ENCODE results near the gene MFSD6L. TPM values are rescaled to one million over a fixed set of nuclear protein-coding genes. Genes with fewer than 3 reads are reported as not detected.

The MFSD6L gene
- total and polyA plus RNA-seq, 12 donors, result 0.03 to 0.28 (median 0.15) TPM; not detected in 7

DNA sequence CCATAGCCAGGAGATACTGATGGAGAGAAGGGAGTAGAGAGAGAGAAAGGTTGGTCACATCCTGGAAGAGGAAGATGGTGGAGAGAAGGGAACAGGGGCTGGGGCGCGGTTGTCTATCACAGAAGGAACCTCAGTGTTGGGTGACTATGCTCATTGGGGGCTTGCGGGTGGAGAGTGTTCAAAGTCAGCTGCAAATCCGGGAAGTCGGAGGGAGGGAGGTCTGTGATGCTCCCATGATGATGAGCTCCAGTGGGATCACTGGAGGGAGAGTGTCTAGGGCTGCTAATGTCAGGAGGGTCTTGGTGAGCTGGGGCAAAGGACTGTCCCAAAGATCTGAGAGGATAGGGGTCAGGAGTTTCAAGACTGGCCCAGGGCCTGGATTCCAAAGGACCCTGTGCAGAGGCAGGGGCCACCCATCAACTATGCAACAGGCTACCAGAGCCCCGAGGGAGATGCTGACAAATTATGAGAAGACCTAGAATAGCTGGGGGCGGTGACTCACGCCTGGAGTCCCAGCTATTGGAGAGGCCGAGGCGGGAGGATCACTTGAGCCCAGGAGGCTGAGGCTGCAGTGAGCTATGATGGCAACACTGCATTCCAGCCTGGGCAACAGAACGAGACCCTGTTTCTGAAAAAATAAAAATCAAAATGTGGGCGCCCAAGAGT lies 43.4 kb downstream of the MFSD6L start:
- TF ChIP-seq, protein P1, sequence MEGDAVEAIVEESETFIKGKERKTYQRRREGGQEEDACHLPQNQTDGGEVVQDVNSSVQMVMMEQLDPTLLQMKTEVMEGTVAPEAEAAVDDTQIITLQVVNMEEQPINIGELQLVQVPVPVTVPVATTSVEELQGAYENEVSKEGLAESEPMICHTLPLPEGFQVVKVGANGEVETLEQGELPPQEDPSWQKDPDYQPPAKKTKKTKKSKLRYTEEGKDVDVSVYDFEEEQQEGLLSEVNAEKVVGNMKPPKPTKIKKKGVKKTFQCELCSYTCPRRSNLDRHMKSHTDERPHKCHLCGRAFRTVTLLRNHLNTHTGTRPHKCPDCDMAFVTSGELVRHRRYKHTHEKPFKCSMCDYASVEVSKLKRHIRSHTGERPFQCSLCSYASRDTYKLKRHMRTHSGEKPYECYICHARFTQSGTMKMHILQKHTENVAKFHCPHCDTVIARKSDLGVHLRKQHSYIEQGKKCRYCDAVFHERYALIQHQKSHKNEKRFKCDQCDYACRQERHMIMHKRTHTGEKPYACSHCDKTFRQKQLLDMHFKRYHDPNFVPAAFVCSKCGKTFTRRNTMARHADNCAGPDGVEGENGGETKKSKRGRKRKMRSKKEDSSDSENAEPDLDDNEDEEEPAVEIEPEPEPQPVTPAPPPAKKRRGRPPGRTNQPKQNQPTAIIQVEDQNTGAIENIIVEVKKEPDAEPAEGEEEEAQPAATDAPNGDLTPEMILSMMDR (IDR thresholded peaks at IDR 0.05), result no peak
- WGBS, 2 donors, result 94 to 95% methylated on average over 12 of the region's 12 CpGs
- DNase-seq, result no peak
- ATAC-seq, result no peak
- intact Hi-C loops (cut with DNase I), result loop anchor here in 3 of 10 donors (5.0 to 10.0 kb wide), 2 partner anchors 139 to 188 kb away; no protein-coding TSS in a partner anchor
- Histone ChIP-seq H3K4me3 (no peak overlapping the region), H3K27ac (no peak overlapping the region), H3K9me3 (no peaks in the 10 kb centered on the region), H3K4me1 (peaks cover 0 to 5% (median 0%) of the 10 kb centered on the region in 9 donors), H3K27me3 (peaks cover 0 to 18% (median 0%) of the 10 kb centered on the region in 7 donors), H3K36me3 (no peaks in the 10 kb centered on the region)

DNA sequence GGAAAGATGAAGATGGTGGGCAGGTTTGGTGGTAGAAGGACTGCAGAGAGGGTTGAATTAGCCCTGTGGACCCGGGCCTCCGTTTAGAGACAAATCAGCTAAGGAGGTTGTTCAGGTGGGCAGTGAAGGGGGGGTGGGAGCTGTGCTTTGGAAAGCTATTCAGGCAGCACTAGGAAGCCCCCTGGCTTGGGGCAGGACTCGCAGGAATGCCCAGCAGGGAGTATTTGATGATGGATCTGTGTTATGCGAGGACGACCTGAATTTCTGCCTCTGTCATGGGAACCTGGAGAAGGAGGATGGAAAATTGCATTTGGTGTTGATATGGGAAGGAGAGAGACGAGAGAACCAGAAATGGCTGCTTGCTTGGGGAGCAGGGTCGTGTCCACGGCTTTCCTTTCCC lies 44.3 kb downstream of the MFSD6L start:
- intact Hi-C loops (cut with DNase I), result loop anchor here in 3 of 10 donors (5.0 to 10.0 kb wide), 2 partner anchors 140 to 188 kb away; no protein-coding TSS in a partner anchor
- peaks cover 0 to 18% (median 0%) of the 10 kb centered on the region in 7 donors for H3K27me3 ChIP-seq
- ATAC-seq (no peak), DNase-seq (no peak)
- peaks cover 0 to 5% (median 0%) of the 10 kb centered on the region in 9 donors for H3K4me1 ChIP-seq
- no peaks in the 10 kb centered on the region for H3K9me3 ChIP-seq
- no peak overlapping the region for H3K4me3 ChIP-seq
- TF ChIP-seq, protein P1 (IDR thresholded peaks at IDR 0.05), result no peak
- H3K36me3 ChIP-seq, result no peaks in the 10 kb centered on the region
- 77 to 80% methylated on average over 8 of the region's 8 CpGs for WGBS, 2 donors
- no peak overlapping the region for H3K27ac ChIP-seq

DNA sequence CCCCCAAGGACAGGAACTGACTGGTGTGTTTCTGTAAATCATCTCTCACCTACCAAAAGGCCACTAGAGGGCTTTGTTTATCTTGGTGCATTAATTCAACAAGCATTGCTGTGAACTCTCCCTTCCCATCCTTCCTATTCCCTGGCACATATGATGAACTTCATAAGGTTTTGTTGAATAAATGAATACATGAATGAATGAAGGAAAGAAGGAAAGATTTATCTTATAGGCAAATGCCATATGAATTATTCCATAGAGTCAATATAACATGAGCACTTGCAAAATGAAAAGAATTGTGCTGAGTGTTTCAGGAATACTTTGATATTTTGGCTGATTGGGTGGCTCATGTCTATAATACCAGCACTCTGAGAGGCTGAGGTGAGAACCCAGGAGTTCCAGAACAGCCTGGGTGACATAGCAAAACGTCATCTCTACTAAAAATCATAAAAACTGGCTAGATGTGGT lies 45.2 kb downstream of the MFSD6L start:
- intact Hi-C loops (cut with DNase I), result loop anchor here in 2 of 10 donors (10.0 kb wide), 1 partner anchor 141 kb away; no protein-coding TSS in a partner anchor
- TF ChIP-seq, protein P1 (IDR thresholded peaks at IDR 0.05), result peak in 5 of 9 donors; percentile 12 to 36 (median 20)
- no peak overlapping the region for H3K4me3 ChIP-seq
- ATAC-seq, result no peak
- no peak overlapping the region for H3K27ac ChIP-seq
- H3K27me3 ChIP-seq, result peaks cover 0 to 18% (median 0%) of the 10 kb centered on the region in 7 donors
- H3K9me3 ChIP-seq, result no peaks in the 10 kb centered on the region
- 48 to 55% methylated on average over 1 of the region's 1 CpG for WGBS, 2 donors
- no peak for DNase-seq
- H3K36me3 ChIP-seq, result no peaks in the 10 kb centered on the region
- H3K4me1 ChIP-seq, result peaks cover 0 to 5% (median 0%) of the 10 kb centered on the region in 9 donors

GRCh38 chr17:8753136-8753975 lies 45.8 kb downstream of the MFSD6L start:
- Histone ChIP-seq H3K4me1 (peaks cover 0 to 5% (median 0%) of the 10 kb centered on the region in 9 donors), H3K27ac (no peak overlapping the region), H3K4me3 (no peak overlapping the region), H3K27me3 (peaks cover 0 to 12% (median 0%) of the 10 kb centered on the region in 7 donors), H3K36me3 (no peaks in the 10 kb centered on the region), H3K9me3 (no peaks in the 10 kb centered on the region)
- intact Hi-C loops (cut with DNase I), result loop anchor here in 2 of 10 donors (10.0 kb wide), 1 partner anchor 141 kb away; no protein-coding TSS in a partner anchor
- TF ChIP-seq, protein P1 (IDR thresholded peaks at IDR 0.05), result no peak
- DNase-seq (no peak), ATAC-seq (no peak)
- WGBS, 2 donors, result 87 to 88% methylated on average over 12 of the region's 12 CpGs
